Measurements from ENCODE around the gene SETD1B. TPM values are rescaled to one million over a fixed set of nuclear protein-coding genes. Genes with fewer than 3 reads are reported as not detected.
A peak's percentile ranks its signal among the peaks of the same experiment; 100 is the strongest.

SETD1B gene
- total and polyA plus RNA-seq, 2 donors (not counting 1 experiment from before 2014, with no cell fraction given): 1.2 to 3.5 TPM

- Histone ChIP-seq H3K79me2 (ENCODE audit: control insufficient read depth, insufficient read depth, low read length) (no peaks in the 10 kb centered on the region), H4K20me1 (ENCODE audit: control insufficient read depth, extremely low read depth, insufficient read depth, low read length) (no peaks in the 10 kb centered on the region), H3K27ac (ENCODE audit: insufficient read depth, low read length) (peak overlapping the region; percentile 39)
Observed at GRCh38 chr12:121783766-121784165, 20.0 kb upstream of the SETD1B start.

DNA sequence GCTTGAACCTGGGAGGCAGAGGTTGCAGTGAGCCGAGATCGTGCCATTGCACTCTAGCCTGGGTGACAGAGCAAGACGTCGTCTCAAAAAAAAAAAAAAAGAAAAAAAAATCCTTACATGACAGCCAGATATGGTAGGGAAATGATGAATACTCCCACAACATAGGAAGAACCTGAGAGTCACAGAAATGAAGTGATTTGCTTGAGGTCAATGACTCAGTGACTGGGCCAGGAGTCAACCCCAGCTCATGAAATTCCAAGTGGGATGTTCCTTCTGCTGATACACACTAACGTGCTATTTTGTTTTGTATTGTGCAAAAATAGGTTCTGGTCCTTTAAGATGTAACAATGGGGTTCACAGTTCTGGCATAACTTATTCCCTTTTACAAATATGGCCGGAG is 19.3 kb upstream of the SETD1B start:
- no peaks in the 10 kb centered on the region for H3K27me3 ChIP-seq (ENCODE audit: control insufficient read depth, insufficient read depth, low read length)
- no peaks in the 10 kb centered on the region for H3K9me3 ChIP-seq (ENCODE audit: control insufficient read depth, insufficient read depth, low read depth, low read length)
- peaks cover 38% of the 10 kb centered on the region for H3K4me1 ChIP-seq (ENCODE audit: control insufficient read depth, extremely low read depth, insufficient read depth, low read length)
- H3K4me2 ChIP-seq (ENCODE audit: extremely low read depth, insufficient read depth, low read length): no peak overlapping the region
- peaks cover under 1% of the 10 kb centered on the region for H3K36me3 ChIP-seq (ENCODE audit: control insufficient read depth, insufficient read depth, low read length)
- H4K20me1 ChIP-seq (ENCODE audit: control insufficient read depth, extremely low read depth, insufficient read depth, low read length): no peaks in the 10 kb centered on the region
- no peak overlapping the region for H3K9ac ChIP-seq (ENCODE audit: insufficient read depth, low read length)
- no peak overlapping the region for H2AFZ ChIP-seq (ENCODE audit: low read length)
- no peaks in the 10 kb centered on the region for H3K79me2 ChIP-seq (ENCODE audit: control insufficient read depth, insufficient read depth, low read length)
- H3K4me3 ChIP-seq (replicated peaks in 1 of 4; ENCODE audit: control extremely low read depth in 1 of 4, insufficient read depth in 1 of 4, low read depth in 3 of 4, low read length in 4 of 4): no peak overlapping the region
- no peak overlapping the region for H3K27ac ChIP-seq (ENCODE audit: insufficient read depth, low read length)
- peak; percentile 83 to 94 for DNase-seq (ENCODE audit: low read depth in 2 of 2)
- no peak for TF ChIP-seq EZH2 (IDR thresholded peaks at IDR 0.05; ENCODE audit: low read length, missing control alignments)
- TF ChIP-seq, protein P1, sequence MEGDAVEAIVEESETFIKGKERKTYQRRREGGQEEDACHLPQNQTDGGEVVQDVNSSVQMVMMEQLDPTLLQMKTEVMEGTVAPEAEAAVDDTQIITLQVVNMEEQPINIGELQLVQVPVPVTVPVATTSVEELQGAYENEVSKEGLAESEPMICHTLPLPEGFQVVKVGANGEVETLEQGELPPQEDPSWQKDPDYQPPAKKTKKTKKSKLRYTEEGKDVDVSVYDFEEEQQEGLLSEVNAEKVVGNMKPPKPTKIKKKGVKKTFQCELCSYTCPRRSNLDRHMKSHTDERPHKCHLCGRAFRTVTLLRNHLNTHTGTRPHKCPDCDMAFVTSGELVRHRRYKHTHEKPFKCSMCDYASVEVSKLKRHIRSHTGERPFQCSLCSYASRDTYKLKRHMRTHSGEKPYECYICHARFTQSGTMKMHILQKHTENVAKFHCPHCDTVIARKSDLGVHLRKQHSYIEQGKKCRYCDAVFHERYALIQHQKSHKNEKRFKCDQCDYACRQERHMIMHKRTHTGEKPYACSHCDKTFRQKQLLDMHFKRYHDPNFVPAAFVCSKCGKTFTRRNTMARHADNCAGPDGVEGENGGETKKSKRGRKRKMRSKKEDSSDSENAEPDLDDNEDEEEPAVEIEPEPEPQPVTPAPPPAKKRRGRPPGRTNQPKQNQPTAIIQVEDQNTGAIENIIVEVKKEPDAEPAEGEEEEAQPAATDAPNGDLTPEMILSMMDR (conservative IDR thresholded peaks at IDR 0.05 in 1 of 2, IDR thresholded peaks at IDR 0.05 in 1 of 2; ENCODE audit: low read depth in 1 of 2, low read length in 2 of 2): no peak

More at GRCh38 chr12:121783766-121784165, 20.0 kb upstream of the SETD1B start:
- Histone ChIP-seq H3K4me3 (replicated peaks in 1 of 4; ENCODE audit: control extremely low read depth in 1 of 4, insufficient read depth in 1 of 4, low read depth in 3 of 4, low read length in 4 of 4) (no peak overlapping the region), H3K27me3 (ENCODE audit: control insufficient read depth, insufficient read depth, low read length) (no peaks in the 10 kb centered on the region), H3K4me1 (ENCODE audit: control insufficient read depth, extremely low read depth, insufficient read depth, low read length) (peaks cover 38% of the 10 kb centered on the region), H3K36me3 (ENCODE audit: control insufficient read depth, insufficient read depth, low read length) (peaks cover 5% of the 10 kb centered on the region), H3K9ac (ENCODE audit: insufficient read depth, low read length) (no peak overlapping the region), H3K4me2 (ENCODE audit: extremely low read depth, insufficient read depth, low read length) (peak overlapping the region; percentile 48), H3K9me3 (ENCODE audit: control insufficient read depth, insufficient read depth, low read depth, low read length) (no peaks in the 10 kb centered on the region), H2AFZ (ENCODE audit: low read length) (no peak overlapping the region)
- DNase-seq (ENCODE audit: low read depth in 2 of 2): peak in 1 of 2 donors; percentile 50
- TF ChIP-seq, protein P1 (conservative IDR thresholded peaks at IDR 0.05 in 1 of 2, IDR thresholded peaks at IDR 0.05 in 1 of 2; ENCODE audit: low read depth in 1 of 2, low read length in 2 of 2): no peak
- no peak for TF ChIP-seq EZH2 (IDR thresholded peaks at IDR 0.05; ENCODE audit: low read length, missing control alignments)

GRCh38 chr12:121786440-121786825 is 17.4 kb upstream of the SETD1B start:
- H3K4me1 ChIP-seq (ENCODE audit: control insufficient read depth, extremely low read depth, insufficient read depth, low read length): peaks cover 33% of the 10 kb centered on the region
- H3K27me3 ChIP-seq (ENCODE audit: control insufficient read depth, insufficient read depth, low read length): no peaks in the 10 kb centered on the region
- H2AFZ ChIP-seq (ENCODE audit: low read length): no peak overlapping the region
- TF ChIP-seq EZH2 (IDR thresholded peaks at IDR 0.05; ENCODE audit: low read length, missing control alignments): no peak
- TF ChIP-seq, protein P1 (conservative IDR thresholded peaks at IDR 0.05 in 1 of 2, IDR thresholded peaks at IDR 0.05 in 1 of 2; ENCODE audit: low read depth in 1 of 2, low read length in 2 of 2): no peak
- H3K36me3 ChIP-seq (ENCODE audit: control insufficient read depth, insufficient read depth, low read length): no peaks in the 10 kb centered on the region
- no peaks in the 10 kb centered on the region for H4K20me1 ChIP-seq (ENCODE audit: control insufficient read depth, extremely low read depth, insufficient read depth, low read length)
- no peaks in the 10 kb centered on the region for H3K79me2 ChIP-seq (ENCODE audit: control insufficient read depth, insufficient read depth, low read length)
- H3K4me2 ChIP-seq (ENCODE audit: extremely low read depth, insufficient read depth, low read length): peak overlapping the region; percentile 35
- DNase-seq (ENCODE audit: low read depth in 2 of 2): peak; percentile 81 to 89
- no peaks in the 10 kb centered on the region for H3K9me3 ChIP-seq (ENCODE audit: control insufficient read depth, insufficient read depth, low read depth, low read length)
- no peak overlapping the region for H3K4me3 ChIP-seq (replicated peaks in 1 of 4; ENCODE audit: control extremely low read depth in 1 of 4, insufficient read depth in 1 of 4, low read depth in 3 of 4, low read length in 4 of 4)
- H3K27ac ChIP-seq (ENCODE audit: insufficient read depth, low read length): peak overlapping the region; percentile 51
- no peak overlapping the region for H3K9ac ChIP-seq (ENCODE audit: insufficient read depth, low read length)

Measured in fibroblast of lung (primary cell).